Lower lobe of right lung (tissue), 2 donors: ENCODE results near the gene HOXA3. TPM values are rescaled to one million over a fixed set of nuclear protein-coding genes. Genes with fewer than 3 reads are reported as not detected.

Experiments used
- ATAC-seq, 2 donors: fragments of 200-7000 bp; cut with Tn5 transposase; one replicate each; pipeline ENCODE4 v1.9.1; 2020 to 2022; ENCODE audit warnings: mild to moderate bottlenecking in 2 of 2, moderate library complexity in 2 of 2
- DNase-seq: peaks from one replicate; pipeline ENCODE4 v3.0.0-alpha.2; 2020
- H3K27ac ChIP-seq: fragments of 200-600 bp; one replicate; pipeline ENCODE4 v1.8.0; 2022
- H3K27me3 ChIP-seq: fragments of 200-600 bp; one replicate; pipeline ENCODE4 v1.8.0; 2022; ENCODE audit warnings: low read depth
- H3K36me3 ChIP-seq: fragments of 200-600 bp; one replicate; pipeline ENCODE4 v1.8.0; 2022; ENCODE audit warnings: mild to moderate bottlenecking
- H3K4me1 ChIP-seq: fragments of 200-600 bp; one replicate; pipeline ENCODE4 v1.8.0; 2022
- H3K4me3 ChIP-seq: fragments of 200-600 bp; one replicate; pipeline ENCODE4 v1.8.0; 2022; ENCODE audit warnings: mild to moderate bottlenecking
- H3K9me3 ChIP-seq: fragments of 200-600 bp; one replicate; pipeline ENCODE4 v1.8.0; 2022
- intact Hi-C: fragments of 100-400 bp; cut with DNase I; formaldehyde crosslinking; loops from one replicate; pipeline ENCODE4 v1.11.0; 2022
- total RNA-seq: library from RNA; stranded (reverse); fragmentation: NEBNext Ultra II Directional; extraction: Animal tissue kit (Norgen Biotek cat#: 25700); gene quantifications from one replicate; pipeline ENCODE4 v1.2.1, GENCODE V29; 2021
- TF ChIP-seq, protein P1 (sequence below): fragments of 200-600 bp; IDR thresholded peaks from one replicate; pipeline ENCODE4 v1.8.0; 2022; ENCODE audit warnings: antibody characterized with exemption, mild to moderate bottlenecking
- donor health status: DM: no; HTN: yes; CAD: no; lungs with severe emphysema.

HOXA3 gene
- total RNA-seq, 1 donor from 2014 or later: 4.6 TPM

GRCh38 chr7:27126596-27127327, 25.6 kb downstream of the HOXA3 start:
- Histone ChIP-seq H3K36me3 (no peaks in the 10 kb centered on the region), H3K27me3 (peaks cover 39% of the 10 kb centered on the region), H3K9me3 (no peaks in the 10 kb centered on the region), H3K4me3 (peak overlapping the region; percentile 69), H3K27ac (peak overlapping the region; percentile 92), H3K4me1 (peaks cover 39% of the 10 kb centered on the region)
- TF ChIP-seq, protein P1, sequence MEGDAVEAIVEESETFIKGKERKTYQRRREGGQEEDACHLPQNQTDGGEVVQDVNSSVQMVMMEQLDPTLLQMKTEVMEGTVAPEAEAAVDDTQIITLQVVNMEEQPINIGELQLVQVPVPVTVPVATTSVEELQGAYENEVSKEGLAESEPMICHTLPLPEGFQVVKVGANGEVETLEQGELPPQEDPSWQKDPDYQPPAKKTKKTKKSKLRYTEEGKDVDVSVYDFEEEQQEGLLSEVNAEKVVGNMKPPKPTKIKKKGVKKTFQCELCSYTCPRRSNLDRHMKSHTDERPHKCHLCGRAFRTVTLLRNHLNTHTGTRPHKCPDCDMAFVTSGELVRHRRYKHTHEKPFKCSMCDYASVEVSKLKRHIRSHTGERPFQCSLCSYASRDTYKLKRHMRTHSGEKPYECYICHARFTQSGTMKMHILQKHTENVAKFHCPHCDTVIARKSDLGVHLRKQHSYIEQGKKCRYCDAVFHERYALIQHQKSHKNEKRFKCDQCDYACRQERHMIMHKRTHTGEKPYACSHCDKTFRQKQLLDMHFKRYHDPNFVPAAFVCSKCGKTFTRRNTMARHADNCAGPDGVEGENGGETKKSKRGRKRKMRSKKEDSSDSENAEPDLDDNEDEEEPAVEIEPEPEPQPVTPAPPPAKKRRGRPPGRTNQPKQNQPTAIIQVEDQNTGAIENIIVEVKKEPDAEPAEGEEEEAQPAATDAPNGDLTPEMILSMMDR: no peak
- ATAC-seq (no peak), DNase-seq (no peak)
- intact Hi-C loops: no loop called here

- intact Hi-C loops: no loop called here
- H3K4me1 ChIP-seq: peaks cover 31% of the 10 kb centered on the region
- TF ChIP-seq, protein P1: no peak
- peak overlapping the region; percentile 92 for H3K27ac ChIP-seq
- H3K9me3 ChIP-seq: no peaks in the 10 kb centered on the region
- no peak for DNase-seq
- H3K4me3 ChIP-seq: peak overlapping the region; percentile 1
- no peak for ATAC-seq
- peaks cover 38% of the 10 kb centered on the region for H3K27me3 ChIP-seq
- no peaks in the 10 kb centered on the region for H3K36me3 ChIP-seq
These were observed 26.4 kb downstream of the HOXA3 start for GRCh38 chr7:27125986-27126394.

DNA sequence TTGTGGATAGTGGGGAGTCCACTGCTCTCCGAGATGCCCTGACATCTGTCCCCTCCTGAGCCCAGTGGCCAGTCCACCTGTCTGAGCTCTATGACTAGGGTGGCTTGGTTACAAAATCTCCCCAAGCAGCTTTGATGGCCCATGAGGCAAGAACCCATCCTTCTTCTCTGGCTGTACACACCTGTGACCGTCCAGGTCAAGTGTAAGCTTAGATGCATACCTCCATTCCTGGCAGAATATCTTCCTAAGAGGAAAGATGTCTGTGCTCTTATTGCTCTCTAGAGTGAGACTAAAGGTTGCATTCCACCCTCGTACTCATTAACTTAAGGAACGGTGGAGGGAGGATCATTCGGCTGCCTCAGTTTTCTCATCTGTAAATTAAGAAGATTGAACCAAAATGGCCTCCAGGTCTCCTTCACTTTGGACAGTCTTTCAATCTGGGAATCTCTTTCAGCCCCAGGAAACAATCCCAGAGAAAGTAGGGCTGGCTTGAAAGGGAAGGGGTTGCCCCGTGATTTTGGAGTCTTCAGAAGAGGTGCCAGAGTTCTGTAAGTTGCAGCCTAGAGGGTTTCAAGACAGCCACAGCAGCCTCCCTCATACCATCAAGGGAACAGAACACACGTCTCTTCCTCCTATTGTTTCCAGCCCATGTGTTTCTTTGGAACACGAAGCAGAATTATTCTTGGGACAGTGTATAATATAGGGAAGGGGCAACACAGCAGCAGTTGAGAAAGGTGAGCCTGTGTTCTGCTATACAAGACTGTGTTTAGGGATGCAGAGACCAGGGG, 27.3 kb downstream of the HOXA3 start:
- peaks cover 37% of the 10 kb centered on the region for H3K4me1 ChIP-seq
- TF ChIP-seq, protein P1: no peak
- peaks cover 31% of the 10 kb centered on the region for H3K27me3 ChIP-seq
- intact Hi-C loops: no loop called here
- no peaks in the 10 kb centered on the region for H3K9me3 ChIP-seq
- H3K4me3 ChIP-seq: peak overlapping the region; percentile 51
- ATAC-seq: no peak
- peak overlapping the region; percentile 92 for H3K27ac ChIP-seq
- H3K36me3 ChIP-seq: no peaks in the 10 kb centered on the region
- DNase-seq: no peak

GRCh38 chr7:27124096-27124901, 28.1 kb downstream of the HOXA3 start:
- ATAC-seq (peak; percentile 16 to 32), DNase-seq (no peak)
- Histone ChIP-seq H3K36me3 (no peaks in the 10 kb centered on the region), H3K27me3 (peaks cover 24% of the 10 kb centered on the region), H3K27ac (peak overlapping the region; percentile 92), H3K4me3 (peak overlapping the region; percentile 51), H3K9me3 (no peaks in the 10 kb centered on the region), H3K4me1 (peaks cover 45% of the 10 kb centered on the region)
- intact Hi-C loops: no loop called here
- TF ChIP-seq, protein P1: no peak

DNA sequence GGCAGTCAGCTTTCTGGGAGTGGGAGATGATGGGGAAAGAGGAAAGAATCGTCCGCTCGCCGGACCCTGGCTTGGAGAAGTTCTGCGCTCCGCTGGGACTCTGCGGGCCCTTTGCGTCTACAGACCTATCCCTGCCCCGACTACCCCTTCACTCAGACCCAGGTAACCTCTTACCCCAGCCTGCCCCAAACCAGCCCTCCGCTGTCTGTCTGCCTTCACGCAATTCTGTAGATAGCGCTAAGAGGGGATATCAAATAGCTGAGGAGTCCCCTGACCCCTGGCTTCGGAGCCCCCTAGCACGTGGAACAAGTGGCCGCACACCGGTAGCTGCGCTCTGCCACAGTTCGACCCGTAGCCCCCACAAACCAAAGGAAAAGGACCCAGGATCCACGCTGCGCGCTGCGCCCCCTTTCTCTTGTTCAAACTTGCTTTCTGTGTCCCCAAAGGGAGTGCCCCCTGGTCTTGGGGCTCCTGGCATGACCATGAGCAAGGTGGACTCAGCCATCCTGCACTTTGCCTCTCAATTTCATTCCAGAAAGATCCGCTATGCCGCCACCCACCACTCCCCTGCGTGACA, 28.8 kb downstream of the HOXA3 start:
- H3K4me1 ChIP-seq: peaks cover 45% of the 10 kb centered on the region
- intact Hi-C loops: no loop called here
- DNase-seq (no peak), ATAC-seq (no peak)
- H3K27me3 ChIP-seq: peaks cover 23% of the 10 kb centered on the region
- no peaks in the 10 kb centered on the region for H3K9me3 ChIP-seq
- TF ChIP-seq, protein P1: no peak
- peak overlapping the region; percentile 51 for H3K4me3 ChIP-seq
- H3K27ac ChIP-seq: peak overlapping the region; percentile 92
- H3K36me3 ChIP-seq: no peaks in the 10 kb centered on the region
